HG03432 (cell line): ENCODE data around the gene TRMT5.

Experiments
- ATAC-seq: cut with Tn5 transposase; IDR thresholded peaks from one replicate; pipeline ENCODE4 v1.9.1; 2021; ENCODE audit warnings: mild to moderate bottlenecking, moderate library complexity; ENCODE audit not compliant: unreplicated experiment

The TRMT5 gene

GRCh38 chr14:60980811-60981632, at the start of gene TRMT5, which contains the start of gene SLC38A6:
Gene TRMT5 (minus strand): TSS chr14:60981079. CDS start chr14:60980973, 106 bp downstream.
Gene SLC38A6 (plus strand): TSS chr14:60981245. CDS start chr14:60981278, 33 bp downstream.
- peak; percentile 92 for ATAC-seq

- no peak for ATAC-seq
These were observed 45.6 kb upstream of the TRMT5 start for GRCh38 chr14:61026526-61026925.

GRCh38 chr14:61025251-61026223, 44.7 kb upstream of the TRMT5 start:
- peak; percentile 56 for ATAC-seq

- no peak for ATAC-seq
These were observed 38.7 kb upstream of the TRMT5 start for GRCh38 chr14:61019537-61019936.

- ATAC-seq, result no peak
These were observed 22.7 kb upstream of the TRMT5 start for GRCh38 chr14:61003571-61003970.

- no peak for ATAC-seq
These were observed 18.7 kb upstream of the TRMT5 start for GRCh38 chr14:60999536-60999935.

- ATAC-seq, result no peak
These were observed 17.7 kb upstream of the TRMT5 start for GRCh38 chr14:60998617-60999016.

GRCh38 chr14:60989599-60989998, 8.7 kb upstream of the TRMT5 start:
- ATAC-seq, result no peak

- no peak for ATAC-seq
These were observed 5.6 kb upstream of the TRMT5 start for GRCh38 chr14:60986500-60986899.

GRCh38 chr14:60984196-60984595, 3.3 kb upstream of the TRMT5 start:
- ATAC-seq, result no peak

GRCh38 chr14:60981633-60982455, 965 bp upstream of the TRMT5 start:
- no peak for ATAC-seq

- no peak for ATAC-seq
These were observed 3.0 kb downstream of the TRMT5 start for GRCh38 chr14:60977847-60978246.

GRCh38 chr14:60975551-60975950, 5.3 kb downstream of the TRMT5 start:
- no peak for ATAC-seq

GRCh38 chr14:60974090-60974651, 6.7 kb downstream of the TRMT5 start:
- ATAC-seq, result no peak

GRCh38 chr14:60973070-60973469, 7.8 kb downstream of the TRMT5 start:
- no peak for ATAC-seq

- ATAC-seq, result no peak
These were observed 8.6 kb downstream of the TRMT5 start for GRCh38 chr14:60972295-60972694.

- no peak for ATAC-seq
These were observed 9.6 kb downstream of the TRMT5 start for GRCh38 chr14:60971271-60971670.

- ATAC-seq, result no peak
These were observed 10.7 kb downstream of the TRMT5 start for GRCh38 chr14:60970146-60970545.

GRCh38 chr14:60968671-60969070, 12.2 kb downstream of the TRMT5 start:
- ATAC-seq, result no peak

GRCh38 chr14:60968099-60968498, 12.8 kb downstream of the TRMT5 start:
- no peak for ATAC-seq
